Renal pelvis (tissue), 12 donors: ENCODE data around the gene IL2. TPM values are rescaled to one million over a fixed set of nuclear protein-coding genes. Genes with fewer than 3 reads are reported as not detected.
A peak's percentile ranks its signal among the peaks of the same experiment; 100 is the strongest.

Experiments used
- DNase-seq: peaks from one replicate; pipeline ENCODE4 v3.0.0-alpha.2; 2013
- long read RNA-seq, 16 experiments: transcript quantifications; one replicate each; lab custom pipeline, GENCODE V29; 2026
- polyA plus RNA-seq, 3 donors: library from polyadenylated mRNA; unstranded; fragments of 120-200 nt; gene quantifications; one replicate each; pipeline ENCODE4 v1.2.1, GENCODE V29; 2013; ENCODE audit not compliant: insufficient read length in 3 of 3

IL2 gene
- not detected for polyA plus RNA-seq
- long read RNA-seq, donor 1, result 0 reads
- long read RNA-seq, donor 2, result 0 reads
- long read RNA-seq, donor 3, result 0 reads
- long read RNA-seq, donor 4, result 0 reads
- long read RNA-seq, donor 5, result 0 reads
- long read RNA-seq, donor 6, result 0 reads
- long read RNA-seq, donor 7, result 0 reads
- long read RNA-seq, donor 8, result 0 reads
- long read RNA-seq, donor 9, result 0 reads
- long read RNA-seq, donor 10, result 0 reads
- long read RNA-seq, donor 11, result 0 reads
- long read RNA-seq, donor 12, result 0 reads
- long read RNA-seq, donor 13, result 0 reads
- long read RNA-seq, donor 14, result 0 reads
- long read RNA-seq, donor 15, result 0 reads
- long read RNA-seq, donor 16, result 0 reads

GRCh38 chr4:122456231-122457116, at the start of gene IL2:
TSS of gene IL2 (minus strand) at chr4:122456725. CDS start at chr4:122456440, 285 bp downstream.
- no peak for DNase-seq

- no peak for DNase-seq
Measured at GRCh38 chr4:122503214-122503613, 46.7 kb upstream of the IL2 start.

GRCh38 chr4:122500852-122501501, 44.5 kb upstream of the IL2 start:
- peak; percentile 26 for DNase-seq

GRCh38 chr4:122489061-122489460, 32.5 kb upstream of the IL2 start:
- no peak for DNase-seq

- no peak for DNase-seq
Measured at GRCh38 chr4:122483481-122483880, 27.0 kb upstream of the IL2 start.

GRCh38 chr4:122481766-122482405, 25.4 kb upstream of the IL2 start:
- no peak for DNase-seq

GRCh38 chr4:122480655-122481487, 24.3 kb upstream of the IL2 start:
- no peak for DNase-seq

- no peak for DNase-seq
Measured at GRCh38 chr4:122479935-122480416, 23.5 kb upstream of the IL2 start.

GRCh38 chr4:122476745-122477144, 20.2 kb upstream of the IL2 start:
- DNase-seq, result no peak

- DNase-seq, result no peak
Measured at GRCh38 chr4:122476126-122476525, 19.6 kb upstream of the IL2 start.

- no peak for DNase-seq
Measured at GRCh38 chr4:122475233-122475632, 18.7 kb upstream of the IL2 start.

- no peak for DNase-seq
Measured at GRCh38 chr4:122469457-122469856, 12.9 kb upstream of the IL2 start.

- DNase-seq, result no peak
Measured at GRCh38 chr4:122458625-122459024, 2.1 kb upstream of the IL2 start.

GRCh38 chr4:122453384-122453995, 3.0 kb downstream of the IL2 start:
- DNase-seq, result peak; percentile 3

- DNase-seq, result no peak
Measured at GRCh38 chr4:122450847-122451246, 5.7 kb downstream of the IL2 start.

- no peak for DNase-seq
Measured at GRCh38 chr4:122434285-122434684, 22.2 kb downstream of the IL2 start.

- no peak for DNase-seq
Measured at GRCh38 chr4:122431351-122431750, 25.2 kb downstream of the IL2 start.

GRCh38 chr4:122423246-122423645, 33.3 kb downstream of the IL2 start:
- DNase-seq, result no peak

- no peak for DNase-seq
Measured at GRCh38 chr4:122412547-122412946, 44.0 kb downstream of the IL2 start.

GRCh38 chr4:122403861-122404260, 52.7 kb downstream of the IL2 start:
- no peak for DNase-seq
